ENCODE results near the gene SH3BP5. TPM values are rescaled to one million over a fixed set of nuclear protein-coding genes. Genes with fewer than 3 reads are reported as not detected.
A peak's percentile ranks its signal among the peaks of the same experiment; 100 is the strongest.

Gene SH3BP5
- polyA plus RNA-seq, 1 donor: 12.4 TPM

GRCh38 chr3:15314276-15314675 is 18.1 kb downstream of the SH3BP5 start:
- WGBS (ENCODE audit: insufficient coverage, low lambda C conversion rate): no CpG with 5 or more reads among the region's 1 CpG
- H3K36me3 ChIP-seq (ENCODE audit: control insufficient read depth, insufficient read depth, low read length): no peaks in the 10 kb centered on the region
- no peaks in the 10 kb centered on the region for H3K9me3 ChIP-seq (ENCODE audit: control insufficient read depth, low read depth, low read length)
- no peak overlapping the region for H3K27ac ChIP-seq (ENCODE audit: low read length)
- no peaks in the 10 kb centered on the region for H3K27me3 ChIP-seq (ENCODE audit: control insufficient read depth, insufficient read depth, low read length)
- H3K4me1 ChIP-seq (ENCODE audit: control insufficient read depth, insufficient read depth, low read length): peaks cover 23% of the 10 kb centered on the region
- no peak for DNase-seq
- no peak overlapping the region for H3K4me3 ChIP-seq (ENCODE audit: low read length)

GRCh38 chr3:15313461-15313860 is 18.9 kb downstream of the SH3BP5 start:
- Histone ChIP-seq H3K27ac (ENCODE audit: low read length) (no peak overlapping the region), H3K9me3 (ENCODE audit: control insufficient read depth, low read depth, low read length) (no peaks in the 10 kb centered on the region), H3K27me3 (ENCODE audit: control insufficient read depth, insufficient read depth, low read length) (no peaks in the 10 kb centered on the region), H3K4me1 (ENCODE audit: control insufficient read depth, insufficient read depth, low read length) (peaks cover 16% of the 10 kb centered on the region), H3K4me3 (ENCODE audit: low read length) (no peak overlapping the region), H3K36me3 (ENCODE audit: control insufficient read depth, insufficient read depth, low read length) (no peaks in the 10 kb centered on the region)
- DNase-seq: no peak
- no CpG with 5 or more reads among the region's 4 CpGs for WGBS (ENCODE audit: insufficient coverage, low lambda C conversion rate)

GRCh38 chr3:15312550-15312949 is 19.8 kb downstream of the SH3BP5 start:
- Histone ChIP-seq H3K27me3 (ENCODE audit: control insufficient read depth, insufficient read depth, low read length) (no peaks in the 10 kb centered on the region), H3K36me3 (ENCODE audit: control insufficient read depth, insufficient read depth, low read length) (no peaks in the 10 kb centered on the region), H3K9me3 (ENCODE audit: control insufficient read depth, low read depth, low read length) (no peaks in the 10 kb centered on the region), H3K4me1 (ENCODE audit: control insufficient read depth, insufficient read depth, low read length) (peaks cover 16% of the 10 kb centered on the region), H3K4me3 (ENCODE audit: low read length) (no peak overlapping the region), H3K27ac (ENCODE audit: low read length) (no peak overlapping the region)
- WGBS (ENCODE audit: insufficient coverage, low lambda C conversion rate): 0% methylated on average over 1 of the region's 2 CpGs
- DNase-seq: no peak

- peak in 1 of 2 donors; percentile 71 for DNase-seq
- Histone ChIP-seq H3K9me3 (ENCODE audit: control insufficient read depth, low read depth, low read length) (no peaks in the 10 kb centered on the region), H3K27me3 (ENCODE audit: control insufficient read depth, insufficient read depth, low read length) (no peaks in the 10 kb centered on the region), H3K4me3 (ENCODE audit: low read length) (no peak overlapping the region), H3K4me1 (ENCODE audit: control insufficient read depth, insufficient read depth, low read length) (peaks cover 16% of the 10 kb centered on the region), H3K36me3 (ENCODE audit: control insufficient read depth, insufficient read depth, low read length) (no peaks in the 10 kb centered on the region), H3K27ac (ENCODE audit: low read length) (peak overlapping the region; percentile 32)
- WGBS (ENCODE audit: insufficient coverage, low lambda C conversion rate): no CpG with 5 or more reads among the region's 6 CpGs
Observed at GRCh38 chr3:15310491-15311370, 21.7 kb downstream of the SH3BP5 start.

- peaks cover 16% of the 10 kb centered on the region for H3K4me1 ChIP-seq (ENCODE audit: control insufficient read depth, insufficient read depth, low read length)
- no peaks in the 10 kb centered on the region for H3K27me3 ChIP-seq (ENCODE audit: control insufficient read depth, insufficient read depth, low read length)
- no peak for DNase-seq
- no peaks in the 10 kb centered on the region for H3K9me3 ChIP-seq (ENCODE audit: control insufficient read depth, low read depth, low read length)
- no CpG with 5 or more reads among the region's 6 CpGs for WGBS (ENCODE audit: insufficient coverage, low lambda C conversion rate)
- no peak overlapping the region for H3K4me3 ChIP-seq (ENCODE audit: low read length)
- no peaks in the 10 kb centered on the region for H3K36me3 ChIP-seq (ENCODE audit: control insufficient read depth, insufficient read depth, low read length)
- peak overlapping the region; percentile 32 for H3K27ac ChIP-seq (ENCODE audit: low read length)
Observed at GRCh38 chr3:15309662-15310335, 22.6 kb downstream of the SH3BP5 start.

GRCh38 chr3:15307580-15307979 is 24.8 kb downstream of the SH3BP5 start:
- H3K9me3 ChIP-seq (ENCODE audit: control insufficient read depth, low read depth, low read length): no peaks in the 10 kb centered on the region
- no peaks in the 10 kb centered on the region for H3K27me3 ChIP-seq (ENCODE audit: control insufficient read depth, insufficient read depth, low read length)
- no peak overlapping the region for H3K4me3 ChIP-seq (ENCODE audit: low read length)
- H3K4me1 ChIP-seq (ENCODE audit: control insufficient read depth, insufficient read depth, low read length): peaks cover 16% of the 10 kb centered on the region
- no peak overlapping the region for H3K27ac ChIP-seq (ENCODE audit: low read length)
- DNase-seq: no peak
- no CpG with 5 or more reads among the region's 11 CpGs for WGBS (ENCODE audit: insufficient coverage, low lambda C conversion rate)
- H3K36me3 ChIP-seq (ENCODE audit: control insufficient read depth, insufficient read depth, low read length): no peaks in the 10 kb centered on the region

GRCh38 chr3:15306979-15307359 is 25.4 kb downstream of the SH3BP5 start:
- Histone ChIP-seq H3K27ac (ENCODE audit: low read length) (no peak overlapping the region), H3K27me3 (ENCODE audit: control insufficient read depth, insufficient read depth, low read length) (no peaks in the 10 kb centered on the region), H3K9me3 (ENCODE audit: control insufficient read depth, low read depth, low read length) (no peaks in the 10 kb centered on the region), H3K36me3 (ENCODE audit: control insufficient read depth, insufficient read depth, low read length) (no peaks in the 10 kb centered on the region), H3K4me1 (ENCODE audit: control insufficient read depth, insufficient read depth, low read length) (peaks cover 16% of the 10 kb centered on the region), H3K4me3 (ENCODE audit: low read length) (no peak overlapping the region)
- no peak for DNase-seq
- no CpG with 5 or more reads among the region's 5 CpGs for WGBS (ENCODE audit: insufficient coverage, low lambda C conversion rate)

- DNase-seq: peak in 1 of 2 donors; percentile 44
- Histone ChIP-seq H3K27me3 (ENCODE audit: control insufficient read depth, insufficient read depth, low read length) (no peaks in the 10 kb centered on the region), H3K4me1 (ENCODE audit: control insufficient read depth, insufficient read depth, low read length) (peaks cover 11% of the 10 kb centered on the region), H3K9me3 (ENCODE audit: control insufficient read depth, low read depth, low read length) (no peaks in the 10 kb centered on the region), H3K27ac (ENCODE audit: low read length) (no peak overlapping the region), H3K36me3 (ENCODE audit: control insufficient read depth, insufficient read depth, low read length) (no peaks in the 10 kb centered on the region), H3K4me3 (ENCODE audit: low read length) (no peak overlapping the region)
- 60% methylated on average over 1 of the region's 6 CpGs for WGBS (ENCODE audit: insufficient coverage, low lambda C conversion rate)
Observed at GRCh38 chr3:15305359-15305844, 27.0 kb downstream of the SH3BP5 start.

GRCh38 chr3:15303728-15304127 is 28.7 kb downstream of the SH3BP5 start:
- no peak overlapping the region for H3K27ac ChIP-seq (ENCODE audit: low read length)
- WGBS (ENCODE audit: insufficient coverage, low lambda C conversion rate): no CpG with 5 or more reads among the region's 13 CpGs
- H3K27me3 ChIP-seq (ENCODE audit: control insufficient read depth, insufficient read depth, low read length): no peaks in the 10 kb centered on the region
- no peaks in the 10 kb centered on the region for H3K9me3 ChIP-seq (ENCODE audit: control insufficient read depth, low read depth, low read length)
- H3K36me3 ChIP-seq (ENCODE audit: control insufficient read depth, insufficient read depth, low read length): no peaks in the 10 kb centered on the region
- H3K4me1 ChIP-seq (ENCODE audit: control insufficient read depth, insufficient read depth, low read length): no peaks in the 10 kb centered on the region
- no peak for DNase-seq
- H3K4me3 ChIP-seq (ENCODE audit: low read length): no peak overlapping the region

GRCh38 chr3:15303216-15303615 is 29.2 kb downstream of the SH3BP5 start:
- H3K9me3 ChIP-seq (ENCODE audit: control insufficient read depth, low read depth, low read length): no peaks in the 10 kb centered on the region
- H3K4me3 ChIP-seq (ENCODE audit: low read length): no peak overlapping the region
- H3K27me3 ChIP-seq (ENCODE audit: control insufficient read depth, insufficient read depth, low read length): no peaks in the 10 kb centered on the region
- WGBS (ENCODE audit: insufficient coverage, low lambda C conversion rate): no CpG with 5 or more reads among the region's 8 CpGs
- DNase-seq: no peak
- no peaks in the 10 kb centered on the region for H3K4me1 ChIP-seq (ENCODE audit: control insufficient read depth, insufficient read depth, low read length)
- H3K36me3 ChIP-seq (ENCODE audit: control insufficient read depth, insufficient read depth, low read length): no peaks in the 10 kb centered on the region
- no peak overlapping the region for H3K27ac ChIP-seq (ENCODE audit: low read length)

Measured in large intestine (tissue), 3 donors.